Large intestine (tissue), 3 donors: Measurements from ENCODE around the gene ACOX1. TPM values are rescaled to one million over a fixed set of nuclear protein-coding genes. Genes with fewer than 3 reads are reported as not detected.

ENCODE experiments used
- DNase-seq, 2 donors: peaks; one replicate each; pipeline versions ENCODE4 v3.0.0 to v3.0.0-alpha.2; 2013
- H3K27ac ChIP-seq: one replicate; pipeline ENCODE4 v1.5.1; 2013; ENCODE audit warnings: low read length
- H3K27me3 ChIP-seq: 2 replicates; pipeline ENCODE4 v1.6.1; 2013; ENCODE audit warnings: low read length; ENCODE audit not compliant: control insufficient read depth, insufficient read depth
- H3K36me3 ChIP-seq: 2 replicates; pipeline ENCODE4 v1.6.1; 2013; ENCODE audit warnings: low read length; ENCODE audit not compliant: control insufficient read depth, insufficient read depth
- H3K4me1 ChIP-seq: one replicate; pipeline ENCODE4 v1.6.1; 2013; ENCODE audit warnings: low read length; ENCODE audit not compliant: control insufficient read depth, insufficient read depth
- H3K4me3 ChIP-seq: one replicate; pipeline ENCODE4 v1.5.1; 2013; ENCODE audit warnings: low read length
- H3K9me3 ChIP-seq: one replicate; pipeline ENCODE4 v1.6.1; 2013; ENCODE audit warnings: mild to moderate bottlenecking, low read depth, low read length, moderate library complexity; ENCODE audit not compliant: control insufficient read depth
- WGBS: methylation state at CpG from one replicate; pipeline ENCODE4 v1.1.5; 2013; ENCODE audit warnings: low lambda C conversion rate; ENCODE audit not compliant: insufficient coverage; 5-methylcytosine and 5-hydroxymethylcytosine counted together
- polyA plus RNA-seq: library from polyadenylated mRNA; unstranded; fragments of 120-200 nt; gene quantifications from one replicate; pipeline ENCODE4 v1.2.1, GENCODE V29; 2013

Gene ACOX1
- polyA plus RNA-seq, 1 donor = 64.6 TPM

DNA sequence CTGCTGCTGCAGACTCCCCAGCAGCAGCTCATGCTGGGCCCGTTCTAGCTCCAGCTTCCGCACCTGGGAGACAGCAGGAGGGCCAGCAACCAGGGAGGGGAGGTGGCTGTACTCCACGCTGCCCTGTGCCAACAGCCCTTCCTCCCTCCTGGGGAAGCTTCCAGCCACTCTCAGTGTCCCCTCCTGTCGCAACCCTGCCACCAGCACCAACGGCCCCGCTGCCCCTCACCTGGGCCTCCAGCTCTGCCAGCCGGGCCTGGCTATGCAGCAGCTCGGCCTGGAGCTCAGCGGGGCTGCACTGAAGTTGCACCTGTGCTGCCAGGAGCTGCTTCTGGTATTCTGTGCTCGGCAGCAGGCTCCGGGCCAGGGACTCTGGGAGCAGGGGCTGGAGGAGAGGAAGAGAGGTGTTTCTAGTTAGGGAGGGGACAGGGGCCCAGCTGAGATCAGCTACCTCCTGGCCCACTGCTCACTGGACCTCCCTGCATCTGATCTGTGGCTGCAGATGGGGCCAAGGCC is 58.9 kb downstream of the ACOX1 start:
- Histone ChIP-seq H3K4me1 (peaks cover 18% of the 10 kb centered on the region), H3K27me3 (no peaks in the 10 kb centered on the region), H3K4me3 (no peak overlapping the region), H3K27ac (no peak overlapping the region), H3K36me3 (peaks cover 42% of the 10 kb centered on the region), H3K9me3 (no peaks in the 10 kb centered on the region)
- no CpG with 5 or more reads among the region's 11 CpGs for WGBS
- DNase-seq = no peak

- Histone ChIP-seq H3K27ac (no peak overlapping the region), H3K4me1 (peaks cover 18% of the 10 kb centered on the region), H3K36me3 (peaks cover 46% of the 10 kb centered on the region), H3K27me3 (no peaks in the 10 kb centered on the region), H3K4me3 (no peak overlapping the region), H3K9me3 (no peaks in the 10 kb centered on the region)
- DNase-seq = no peak
- no CpG with 5 or more reads among the region's 22 CpGs for WGBS
These were observed 59.4 kb downstream of the ACOX1 start for GRCh38 chr17:75919611-75920010.

- WGBS = no CpG with 5 or more reads among the region's 31 CpGs
- DNase-seq = no peak
- peaks cover 59% of the 10 kb centered on the region for H3K36me3 ChIP-seq
- H3K27me3 ChIP-seq = no peaks in the 10 kb centered on the region
- H3K4me3 ChIP-seq = no peak overlapping the region
- peaks cover 5% of the 10 kb centered on the region for H3K9me3 ChIP-seq
- peaks cover 7% of the 10 kb centered on the region for H3K4me1 ChIP-seq
- no peak overlapping the region for H3K27ac ChIP-seq
These were observed 61.0 kb downstream of the ACOX1 start for GRCh38 chr17:75917917-75918445.

DNA sequence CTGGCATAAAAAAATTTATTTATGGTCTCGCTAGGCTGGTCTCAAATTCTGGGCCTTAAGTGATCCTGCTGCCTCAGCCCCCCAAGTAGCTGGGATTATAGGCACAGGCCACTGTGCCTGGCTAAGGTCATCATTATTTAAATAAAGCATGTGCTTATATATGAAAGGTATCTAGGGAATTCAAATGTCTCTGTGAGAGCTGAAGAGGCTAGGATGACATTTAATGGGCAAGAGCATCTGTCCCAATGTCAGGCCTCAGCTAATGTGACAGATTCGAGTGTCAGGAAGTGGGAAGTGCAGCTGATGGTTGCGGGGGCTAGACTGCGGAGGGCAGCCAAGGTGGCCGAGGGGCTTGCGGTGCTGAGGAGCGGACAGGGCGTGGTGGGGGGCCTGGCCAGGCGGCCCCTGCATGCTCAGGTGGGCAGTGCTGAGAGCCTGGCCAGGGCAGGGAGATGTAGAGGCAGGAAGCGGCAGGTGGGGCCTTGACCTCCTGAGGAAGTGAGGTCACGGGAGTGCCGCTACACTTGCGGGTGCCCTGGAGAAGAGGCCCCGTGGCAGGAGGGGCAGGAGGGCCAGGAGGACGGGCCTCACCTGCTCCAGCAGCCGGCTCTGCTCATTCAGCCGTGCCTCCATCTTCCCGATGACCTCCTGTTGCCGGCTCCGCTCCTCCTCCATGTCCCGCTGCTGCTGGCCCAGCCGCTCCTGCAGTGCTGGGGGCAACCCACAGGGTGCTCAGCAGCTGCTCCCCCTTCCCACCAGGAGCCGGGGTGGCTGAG is 61.6 kb downstream of the ACOX1 start:
- peaks cover 58% of the 10 kb centered on the region for H3K36me3 ChIP-seq
- peaks cover 5% of the 10 kb centered on the region for H3K9me3 ChIP-seq

DNA sequence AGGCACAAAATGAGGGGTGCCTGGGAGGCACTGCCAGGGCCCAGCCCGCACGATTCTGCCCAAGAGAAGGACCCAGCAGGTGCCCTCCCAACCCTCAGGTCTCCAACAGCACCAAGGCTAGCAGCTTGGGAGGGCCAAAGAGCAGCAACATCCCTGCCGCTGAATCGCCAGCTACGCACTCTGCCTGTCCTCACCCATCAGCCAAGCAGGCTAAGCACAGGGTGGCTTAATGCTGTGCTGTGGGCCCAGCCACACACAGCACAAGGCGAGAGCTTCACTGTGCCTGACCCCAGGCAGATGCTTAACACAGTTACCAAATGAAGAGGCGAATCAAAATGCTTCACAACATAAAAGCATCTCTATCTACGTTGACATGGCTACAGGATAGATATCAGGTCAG is 63.7 kb downstream of the ACOX1 start:
- 100% methylated on average over 1 of the region's 8 CpGs for whole genome bisulfite sequencing
- no peak overlapping the region for H3K4me3 ChIP-seq
- peaks cover 63% of the 10 kb centered on the region for H3K36me3 ChIP-seq
- no peak for DNase-seq
- peaks cover 5% of the 10 kb centered on the region for H3K9me3 ChIP-seq
- H3K27me3 ChIP-seq = no peaks in the 10 kb centered on the region
- no peaks in the 10 kb centered on the region for H3K4me1 ChIP-seq
- no peak overlapping the region for H3K27ac ChIP-seq

More for the DNA sequence above, 61.6 kb downstream of the ACOX1 start:
- no CpG with 5 or more reads among the region's 23 CpGs for WGBS
- H3K27me3 ChIP-seq = no peaks in the 10 kb centered on the region
- no peak for DNase-seq
- no peak overlapping the region for H3K4me3 ChIP-seq
- no peak overlapping the region for H3K27ac ChIP-seq
- H3K4me1 ChIP-seq = peaks cover under 1% of the 10 kb centered on the region

- no peak overlapping the region for H3K4me3 ChIP-seq
- no peaks in the 10 kb centered on the region for H3K27me3 ChIP-seq
- peaks cover 5% of the 10 kb centered on the region for H3K9me3 ChIP-seq
- H3K36me3 ChIP-seq = peaks cover 62% of the 10 kb centered on the region
- WGBS = no CpG with 5 or more reads among the region's 34 CpGs
- no peaks in the 10 kb centered on the region for H3K4me1 ChIP-seq
- no peak overlapping the region for H3K27ac ChIP-seq
- DNase-seq = no peak
These were observed 64.2 kb downstream of the ACOX1 start for GRCh38 chr17:75914643-75915267.

DNA sequence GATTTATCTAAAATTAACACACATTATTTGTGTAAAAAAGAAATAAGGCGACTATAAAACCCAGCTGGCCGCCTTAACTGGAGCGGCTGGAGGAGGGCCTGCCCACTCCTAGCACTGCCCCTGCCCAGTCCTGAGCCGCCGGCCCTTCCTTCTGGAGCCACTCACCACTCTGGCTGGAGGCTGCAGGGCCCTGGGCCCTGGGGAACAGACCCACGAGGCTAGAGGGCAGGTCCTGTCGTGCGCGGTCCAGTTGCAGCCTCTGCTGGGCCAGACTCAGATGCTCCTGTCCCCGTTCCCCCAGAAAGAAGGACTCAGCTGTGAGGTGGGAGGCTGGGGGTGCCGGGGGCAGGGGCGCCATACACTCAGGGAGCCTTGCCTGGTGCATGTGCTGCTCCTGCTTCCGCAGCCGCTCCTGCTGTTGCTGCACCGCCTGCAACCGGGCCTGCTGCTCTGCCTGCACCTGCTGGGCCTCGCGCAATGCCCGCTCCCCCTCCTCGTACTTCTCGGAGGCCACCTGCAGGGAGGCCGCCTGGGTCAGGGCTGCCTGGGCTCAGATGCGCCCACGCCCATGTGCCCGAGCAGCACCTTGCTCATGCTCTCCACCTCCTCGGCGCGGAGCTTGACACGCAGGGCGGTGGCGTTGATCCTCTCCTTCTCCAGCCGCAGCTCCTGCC is 65.3 kb downstream of the ACOX1 start:
- no peaks in the 10 kb centered on the region for H3K27me3 ChIP-seq
- H3K9me3 ChIP-seq = peaks cover 5% of the 10 kb centered on the region
- H3K4me3 ChIP-seq = no peak overlapping the region
- H3K36me3 ChIP-seq = peaks cover 62% of the 10 kb centered on the region
- WGBS = no CpG with 5 or more reads among the region's 32 CpGs
- no peaks in the 10 kb centered on the region for H3K4me1 ChIP-seq
- DNase-seq = no peak
- no peak overlapping the region for H3K27ac ChIP-seq

DNA sequence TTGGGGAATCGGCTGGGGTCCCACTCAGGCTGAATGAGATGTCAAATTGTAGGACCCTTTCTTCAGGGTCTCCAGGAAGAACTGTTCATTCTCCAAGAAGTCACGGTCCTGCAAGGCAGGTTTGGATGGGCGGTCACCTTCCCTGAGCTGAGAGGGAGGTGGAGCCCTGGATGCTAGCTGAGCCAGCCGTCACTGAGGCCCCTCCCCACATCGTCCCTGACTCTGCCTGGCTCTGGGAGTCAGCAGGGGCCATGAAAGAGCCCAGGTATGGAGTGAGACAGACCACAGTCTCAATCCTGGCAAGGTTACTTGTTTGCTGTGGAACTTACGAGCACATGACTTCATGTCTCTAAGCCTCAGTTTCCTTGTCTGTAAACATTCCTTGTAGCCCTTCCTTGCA is 68.3 kb downstream of the ACOX1 start:
- Histone ChIP-seq H3K4me1 (no peaks in the 10 kb centered on the region), H3K36me3 (peaks cover 50% of the 10 kb centered on the region), H3K27ac (no peak overlapping the region), H3K27me3 (no peaks in the 10 kb centered on the region), H3K9me3 (peaks cover 5% of the 10 kb centered on the region), H3K4me3 (no peak overlapping the region)
- DNase-seq = no peak
- no CpG with 5 or more reads among the region's 6 CpGs for WGBS

- H3K4me3 ChIP-seq = no peak overlapping the region
- no peak overlapping the region for H3K27ac ChIP-seq
- H3K27me3 ChIP-seq = no peaks in the 10 kb centered on the region
- H3K36me3 ChIP-seq = peaks cover 45% of the 10 kb centered on the region
- no peak for DNase-seq
- no peaks in the 10 kb centered on the region for H3K4me1 ChIP-seq
- peaks cover 5% of the 10 kb centered on the region for H3K9me3 ChIP-seq
- WGBS = no CpG with 5 or more reads among the region's 11 CpGs
These were observed 69.1 kb downstream of the ACOX1 start for GRCh38 chr17:75909812-75910274.
